Middle frontal gyrus (tissue), 1 donor: ENCODE measurements around the gene NPIPB6.

Experiments used
- DNase-seq: peaks from one replicate; pipeline ENCODE4 v3.0.0-alpha.2; 2015; ENCODE audit warnings: low spot score; ENCODE audit errors: extremely low spot score

Gene NPIPB6

GRCh38 chr16:28324235-28324886 is 38.9 kb downstream of the NPIPB6 start:
- DNase-seq, result no peak

- no peak for DNase-seq
These were observed 41.5 kb downstream of the NPIPB6 start for GRCh38 chr16:28321700-28322411.

GRCh38 chr16:28320741-28321140 is 42.6 kb downstream of the NPIPB6 start:
- no peak for DNase-seq

- no peak for DNase-seq
These were observed 43.2 kb downstream of the NPIPB6 start for GRCh38 chr16:28320023-28320561.

GRCh38 chr16:28319476-28320022 is 43.8 kb downstream of the NPIPB6 start:
- DNase-seq, result no peak

- no peak for DNase-seq
These were observed 45.1 kb downstream of the NPIPB6 start for GRCh38 chr16:28318042-28318744.

GRCh38 chr16:28317040-28317880 is 46.0 kb downstream of the NPIPB6 start:
- no peak for DNase-seq

GRCh38 chr16:28316054-28316453 is 47.3 kb downstream of the NPIPB6 start:
- no peak for DNase-seq

GRCh38 chr16:28313587-28313986 is 49.7 kb downstream of the NPIPB6 start:
- no peak for DNase-seq

GRCh38 chr16:28312327-28312726 is 51.0 kb downstream of the NPIPB6 start:
- DNase-seq, result no peak

- no peak for DNase-seq
These were observed 51.4 kb downstream of the NPIPB6 start for GRCh38 chr16:28311913-28312312.

GRCh38 chr16:28311413-28311812 is 51.9 kb downstream of the NPIPB6 start:
- DNase-seq, result no peak

GRCh38 chr16:28310796-28311195 is 52.5 kb downstream of the NPIPB6 start:
- DNase-seq, result no peak

- no peak for DNase-seq
These were observed 53.4 kb downstream of the NPIPB6 start for GRCh38 chr16:28309811-28310311.

- no peak for DNase-seq
These were observed 54.3 kb downstream of the NPIPB6 start for GRCh38 chr16:28308794-28309584.

GRCh38 chr16:28307936-28308335 is 55.4 kb downstream of the NPIPB6 start:
- DNase-seq, result no peak

GRCh38 chr16:28304214-28304613 is 59.1 kb downstream of the NPIPB6 start:
- no peak for DNase-seq

GRCh38 chr16:28303132-28303531 is 60.2 kb downstream of the NPIPB6 start:
- DNase-seq, result no peak

- no peak for DNase-seq
These were observed 61.7 kb downstream of the NPIPB6 start for GRCh38 chr16:28301620-28302019.

- DNase-seq, result no peak
These were observed 62.2 kb downstream of the NPIPB6 start for GRCh38 chr16:28301154-28301553.
